ENCODE results near the gene G6PC1.

G6PC1 gene

DNA sequence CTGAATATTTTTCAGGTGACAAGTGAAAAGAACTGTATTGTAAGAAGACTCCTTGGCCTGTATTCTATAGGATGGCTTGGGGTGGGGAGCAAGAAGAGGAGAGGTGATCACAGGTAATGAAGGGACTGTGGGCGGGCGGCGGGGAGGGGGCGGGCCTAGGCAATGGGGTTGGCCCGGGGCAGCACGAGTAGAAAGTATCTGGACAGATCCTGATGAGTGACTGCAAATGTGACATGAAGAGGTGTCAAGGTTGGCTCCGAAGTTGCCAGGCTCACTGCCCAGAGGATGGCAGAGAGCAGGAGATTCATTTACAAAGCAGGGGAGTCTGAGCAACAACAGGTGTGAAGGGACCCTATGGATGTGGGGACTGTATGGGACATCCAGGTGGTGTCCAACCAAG is 10.8 kb upstream of the G6PC1 start:
- ChIA-PET POLR2A (no interaction called here), CTCF (interaction anchor here (1.4 kb wide), 1 partner anchor 46 kb away, joined by 4 read pairs; no protein-coding TSS in a partner anchor)
- no peak overlapping the region for H3K27ac ChIP-seq (ENCODE audit: extremely low read depth, low read depth, low read length)
- TF ChIP-seq, protein P1, sequence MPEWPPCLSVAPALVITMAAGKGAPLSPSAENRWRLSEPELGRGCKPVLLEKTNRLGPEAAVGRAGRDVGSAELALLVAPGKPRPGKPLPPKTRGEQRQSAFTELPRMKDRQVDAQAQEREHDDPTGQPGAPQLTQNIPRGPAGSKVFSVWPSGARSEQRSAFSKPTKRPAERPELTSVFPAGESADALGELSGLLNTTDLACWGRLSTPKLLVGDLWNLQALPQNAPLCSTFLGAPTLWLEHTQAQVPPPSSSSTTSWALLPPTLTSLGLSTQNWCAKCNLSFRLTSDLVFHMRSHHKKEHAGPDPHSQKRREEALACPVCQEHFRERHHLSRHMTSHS (tag by site-specific recombination; IDR thresholded peaks at IDR 0.05), result no peak
- 0 out of 2 replicates have a peak, but pooled peaks have one; percentile 13 for TF ChIP-seq SCRT2 (tag by site-specific recombination; IDR thresholded peaks at IDR 0.05)
- no peaks in the 10 kb centered on the region; the same call in 1 of the 2 replicates for H3K4me1 ChIP-seq (ENCODE audit: control insufficient read depth, insufficient read depth, low read length)
- no peak overlapping the region for H3K4me3 ChIP-seq (ENCODE audit: low read depth, low read length)
- H3K9me3 ChIP-seq (ENCODE audit: control insufficient read depth, insufficient read depth, low read depth, low read length), result no peaks in the 10 kb centered on the region
- no peaks in the 10 kb centered on the region; a peak in 1 of 3 replicates for H3K36me3 ChIP-seq (ENCODE audit: control insufficient read depth in 2 of 2, insufficient read depth in 1 of 2, low read length in 2 of 2)

DNA sequence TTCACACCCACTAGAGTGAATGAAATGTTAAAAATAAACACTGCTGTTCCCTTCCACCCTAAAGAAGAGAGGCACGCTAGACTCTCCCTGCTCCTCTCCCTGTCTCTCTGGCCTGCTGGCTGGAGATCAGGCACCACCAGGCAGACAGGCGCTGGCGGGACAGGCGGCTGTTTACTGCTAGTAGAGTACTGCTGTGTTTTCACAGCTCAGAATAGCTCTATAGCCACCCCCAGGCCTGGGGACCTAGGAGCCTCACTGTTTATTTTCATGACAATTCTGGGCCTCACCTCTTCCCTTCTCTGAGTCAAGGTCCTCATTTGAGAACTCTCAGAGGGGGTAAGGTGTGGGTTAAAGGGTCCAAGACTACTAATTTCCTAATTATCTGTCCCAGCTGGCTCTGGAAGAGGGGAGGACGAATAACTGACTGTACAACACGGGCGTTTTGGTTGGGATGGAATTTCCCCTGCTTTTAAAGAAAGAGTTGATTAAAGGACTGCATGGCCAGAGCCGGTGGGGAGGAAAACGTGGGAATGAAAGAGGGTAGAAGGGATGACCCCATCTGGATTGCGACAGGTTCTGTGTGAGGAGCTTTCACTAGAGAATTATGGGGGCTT is 9.0 kb upstream of the G6PC1 start:
- ChIA-PET CTCF (interaction anchor here (0.8 to 1.8 kb wide), 3 partner anchors 9 to 71 kb away, joined by 3 to 6 read pairs (median 3); no protein-coding TSS in a partner anchor), POLR2A (no interaction called here)
- Histone ChIP-seq H3K4me3 (ENCODE audit: low read depth, low read length) (no peak overlapping the region), H3K36me3 (ENCODE audit: control insufficient read depth in 2 of 2, insufficient read depth in 1 of 2, low read length in 2 of 2) (no peaks in the 10 kb centered on the region; a peak in 1 of 3 replicates), H3K4me1 (ENCODE audit: control insufficient read depth, insufficient read depth, low read length) (no peaks in the 10 kb centered on the region; the same call in 1 of the 2 replicates), H3K9me3 (ENCODE audit: control insufficient read depth, insufficient read depth, low read depth, low read length) (no peaks in the 10 kb centered on the region), H3K27ac (ENCODE audit: extremely low read depth, low read depth, low read length) (0 out of 2 replicates have a peak overlapping the region, but pooled peaks have one; percentile 2)
- TF ChIP-seq ZFP37 (tag by site-specific recombination; IDR thresholded peaks at IDR 0.05) (no peak), ZBTB21 (tag by site-specific recombination; IDR thresholded peaks at IDR 0.05) (no peak), ZNF16 (tag by site-specific recombination; IDR thresholded peaks at IDR 0.05; ENCODE audit: low read depth) (no peak), TRIM28 (IDR thresholded peaks at IDR 0.05; ENCODE audit: borderline replicate concordance, low read length) (peak; percentile 47), ZNF335 (tag by site-specific recombination; conservative IDR thresholded peaks at IDR 0.05) (peak; percentile 82), ZBTB17 (tag by site-specific recombination; IDR thresholded peaks at IDR 0.05) (0 out of 2 replicates have a peak, but pooled peaks have one; percentile 42), GLIS1 (tag by site-specific recombination; IDR thresholded peaks at IDR 0.05) (peak; percentile 52; the same call in 1 of the 2 replicates)

DNA sequence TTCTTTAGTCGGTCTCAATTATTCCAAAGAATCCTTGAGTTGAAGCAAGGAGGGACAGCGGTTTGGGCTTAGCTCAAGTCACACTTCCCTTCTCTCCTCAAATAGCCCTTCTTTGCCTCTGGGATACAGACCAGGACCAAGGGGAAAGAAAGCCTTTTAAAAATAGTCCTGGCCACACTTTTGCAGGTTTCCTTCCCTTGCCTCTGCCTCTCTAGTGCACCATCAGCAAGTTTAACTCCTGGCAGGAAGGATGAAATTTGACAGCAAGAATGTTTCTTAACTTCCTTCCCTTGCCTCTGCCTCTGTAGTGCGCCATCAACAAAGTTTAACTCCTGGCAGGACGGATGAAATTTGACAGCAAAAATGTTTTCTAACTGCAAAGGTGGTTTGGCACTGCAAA is 7.2 kb upstream of the G6PC1 start:
- CTCF ChIA-PET, result no interaction called here
- Histone ChIP-seq H3K9me3 (ENCODE audit: control insufficient read depth, insufficient read depth, low read depth, low read length) (no peaks in the 10 kb centered on the region), H3K36me3 (ENCODE audit: control insufficient read depth in 2 of 2, insufficient read depth in 1 of 2, low read length in 2 of 2) (no peaks in the 10 kb centered on the region; a peak in 1 of 3 replicates), H3K4me1 (ENCODE audit: control insufficient read depth, insufficient read depth, low read length) (no peaks in the 10 kb centered on the region; the same call in 1 of the 2 replicates), H3K27ac (ENCODE audit: extremely low read depth, low read depth, low read length) (no peak overlapping the region), H3K4me3 (ENCODE audit: low read depth, low read length) (no peak overlapping the region)
- POLR2A ChIA-PET, result no interaction called here
- no peak for TF ChIP-seq TRIM28 (IDR thresholded peaks at IDR 0.05; ENCODE audit: borderline replicate concordance, low read length)
- no peak for TF ChIP-seq ZNF621 (tag by site-specific recombination; IDR thresholded peaks at IDR 0.05)
- no peak for TF ChIP-seq SP7 (tag by site-specific recombination; IDR thresholded peaks at IDR 0.05)

DNA sequence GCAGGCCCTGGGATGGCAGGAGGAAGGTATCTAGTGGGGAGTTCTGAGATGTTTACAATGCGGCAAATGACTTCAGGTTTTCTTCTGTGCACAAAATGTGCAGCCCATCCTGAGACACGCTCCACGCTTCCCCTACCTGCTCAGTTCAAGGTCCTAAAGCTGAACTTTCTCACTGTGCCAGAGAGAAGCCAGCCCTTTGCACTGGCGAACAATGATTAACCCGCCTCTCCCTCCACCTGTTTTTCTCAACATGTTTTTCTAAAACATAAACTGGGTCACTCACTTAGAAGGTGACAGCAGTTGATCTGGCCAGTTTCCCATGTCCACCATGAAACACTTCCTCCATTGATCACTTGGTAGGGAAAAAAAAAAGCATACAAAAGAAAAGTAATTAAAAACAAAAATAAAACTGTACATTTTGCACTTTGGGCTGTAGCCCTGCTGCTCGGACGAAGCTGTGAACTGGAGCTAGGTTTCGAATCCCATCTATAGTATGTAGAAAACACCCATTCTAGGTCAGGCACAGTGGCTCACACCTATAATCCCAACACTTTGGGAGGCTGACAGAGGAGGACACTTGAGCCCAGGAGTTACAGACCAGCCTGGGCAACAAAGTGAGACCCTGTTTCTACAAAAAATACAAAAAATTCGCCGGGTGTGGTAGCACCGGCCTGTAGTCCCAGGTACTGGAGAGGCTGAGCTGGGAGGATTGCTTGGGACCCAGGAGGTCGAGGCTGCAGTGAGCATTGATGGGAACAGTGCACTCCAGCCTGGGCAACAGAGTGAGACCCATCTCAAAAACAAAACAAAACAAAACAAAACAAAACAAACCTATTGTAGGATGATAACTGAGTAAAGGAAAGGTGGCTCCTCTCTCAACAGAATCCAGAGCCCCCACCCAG is 6.1 kb upstream of the G6PC1 start:
- POLR2A ChIA-PET, result interaction anchor here (1.4 kb wide), 1 partner anchor 70 kb away, joined by 3 read pairs; the partner anchor contains the start of gene BECN1
- H3K27ac ChIP-seq (ENCODE audit: extremely low read depth, low read depth, low read length), result no peak overlapping the region
- TF ChIP-seq ZSCAN30 (tag by site-specific recombination; IDR thresholded peaks at IDR 0.05), result no peak
- 0 out of 2 replicates have a peak, but pooled peaks have one; percentile 23 for TF ChIP-seq ZNF121 (tag by site-specific recombination; IDR thresholded peaks at IDR 0.05)
- no peak overlapping the region for H3K4me3 ChIP-seq (ENCODE audit: low read depth, low read length)
- CTCF ChIA-PET, result interaction anchor here (0.6 kb wide), 2 partner anchors 9 to 11 kb away, joined by 3 to 5 read pairs; no protein-coding TSS in a partner anchor
- no peaks in the 10 kb centered on the region for H3K9me3 ChIP-seq (ENCODE audit: control insufficient read depth, insufficient read depth, low read depth, low read length)
- no peaks in the 10 kb centered on the region; the same call in 1 of the 2 replicates for H3K4me1 ChIP-seq (ENCODE audit: control insufficient read depth, insufficient read depth, low read length)
- no peaks in the 10 kb centered on the region; a peak in 1 of 3 replicates for H3K36me3 ChIP-seq (ENCODE audit: control insufficient read depth in 2 of 2, insufficient read depth in 1 of 2, low read length in 2 of 2)
